GM12878 (cell line): ENCODE data around the gene TANK.

Experiments
- ATF3 ChIP-seq: IDR thresholded peaks from 2 replicates; pipeline ENCODE4 v1.6.1; 2011; ENCODE audit warnings: low read depth, mild to moderate bottlenecking, low read length, moderate library complexity, borderline replicate concordance; ENCODE audit errors: extremely low read depth
- CREB1 ChIP-seq: IDR thresholded peaks from 2 replicates; pipeline ENCODE4 v1.6.1; 2012; ENCODE audit warnings: low read depth, mild to moderate bottlenecking, inconsistent platforms
- CREM ChIP-seq: IDR thresholded peaks from 2 replicates; pipeline ENCODE4 v1.6.1; 2014; ENCODE audit warnings: antibody characterized with exemption, low read depth
- CTCF ChIP-seq, 3 experiments: IDR thresholded peaks in 2 of 3; conservative IDR thresholded peaks in 1 of 3; 2 replicates each; pipeline ENCODE4 v1.5.1; 2011; ENCODE audit warnings: low read depth in 3 of 3, low read length in 3 of 3, mild to moderate bottlenecking in 3 of 3, control low read depth in 2 of 3, moderate library complexity in 2 of 3, inconsistent platforms in 1 of 3, mixed read lengths in 1 of 3; ENCODE audit not compliant: control insufficient read depth in 2 of 3, insufficient read depth in 1 of 3; ENCODE audit errors: extremely low read depth in 1 of 3
- EP300 ChIP-seq, 2 experiments: fragments of 150-350 bp in 1 of 2; IDR thresholded peaks; 2 replicates each; pipeline ENCODE4 v1.6.1; 2011 to 2012; ENCODE audit warnings: low read depth in 2 of 2, low read length in 2 of 2, borderline replicate concordance in 1 of 2, improper control_type of control experiment in 1 of 2, inconsistent platforms in 1 of 2; ENCODE audit not compliant: control insufficient read depth in 1 of 2
- ESRRA ChIP-seq: IDR thresholded peaks from 2 replicates; pipeline ENCODE4 v1.6.1; 2012; ENCODE audit warnings: mild to moderate bottlenecking, low read length, improper control_type of control experiment
- GABPA ChIP-seq: IDR thresholded peaks from 2 replicates; pipeline ENCODE4 v1.6.1; 2014; ENCODE audit warnings: antibody characterized with exemption, low read depth, mild to moderate bottlenecking, inconsistent platforms
- JUND ChIP-seq: IDR thresholded peaks from 2 replicates; pipeline ENCODE4 v1.6.1; 2012; ENCODE audit warnings: low read depth, mild to moderate bottlenecking, low read length, improper control_type of control experiment, moderate library complexity
- TAF1 ChIP-seq: IDR thresholded peaks from 2 replicates; pipeline ENCODE4 v1.6.1; 2011; ENCODE audit warnings: mild to moderate bottlenecking, low read depth, low read length, borderline replicate concordance
- USF2 ChIP-seq: IDR thresholded peaks from 2 replicates; pipeline ENCODE4 v1.6.1; 2011; ENCODE audit warnings: low read depth, low read length, improper control_type of control experiment, borderline replicate concordance

- TF ChIP-seq USF2 = no peak
- TF ChIP-seq ATF3 = no peak
- no peak for TF ChIP-seq EP300 (IDR thresholded peaks at IDR 0.05; ENCODE audit: borderline replicate concordance in 1 of 2, control insufficient read depth in 1 of 2, low read depth in 2 of 2, low read length in 2 of 2)
- TF ChIP-seq ESRRA = no peak
- no peak for TF ChIP-seq JUND
- no peak for TF ChIP-seq CREM
- no peak for TF ChIP-seq CTCF (IDR thresholded peaks at IDR 0.05 in 2 of 3, conservative IDR thresholded peaks at IDR 0.05 in 1 of 3; ENCODE audit: control insufficient read depth in 2 of 3, extremely low read depth in 1 of 3, insufficient read depth in 1 of 3, low read depth in 3 of 3, low read length in 3 of 3)
- TF ChIP-seq GABPA = no peak
- TF ChIP-seq CREB1 = no peak
- no peak for TF ChIP-seq TAF1
Measured at GRCh38 chr2:161117506-161117905, 42.7 kb upstream of the TANK start.
